Ishikawa (cell line): ENCODE results near the gene SAC3D1.

Experiments
- CEBPB ChIP-seq: IDR thresholded peaks from 2 replicates; pipeline ENCODE4 v1.6.1; 2012
- CREB1 ChIP-seq: IDR thresholded peaks from 2 replicates; pipeline ENCODE4 v1.6.1; 2012; ENCODE audit warnings: low read depth
- EGR1 ChIP-seq: IDR thresholded peaks from 2 replicates; pipeline ENCODE4 v1.6.1; 2012
- EP300 ChIP-seq: IDR thresholded peaks from 2 replicates; pipeline ENCODE4 v1.6.1; 2012; ENCODE audit warnings: borderline replicate concordance
- FOXM1 ChIP-seq: IDR thresholded peaks from 2 replicates; pipeline ENCODE4 v1.6.1; 2012; ENCODE audit warnings: low read depth, borderline replicate concordance
- NFIC ChIP-seq: IDR thresholded peaks from 2 replicates; pipeline ENCODE4 v1.6.1; 2012
- RAD21 ChIP-seq: IDR thresholded peaks from 2 replicates; pipeline ENCODE4 v1.6.1; 2012; ENCODE audit warnings: low read depth
- REST ChIP-seq: IDR thresholded peaks from 2 replicates; pipeline ENCODE4 v1.6.1; 2012; ENCODE audit warnings: low read depth, mild to moderate bottlenecking
- TAF1 ChIP-seq: IDR thresholded peaks from 2 replicates; pipeline ENCODE4 v1.6.1; 2012; ENCODE audit warnings: low read depth, mild to moderate bottlenecking
- TCF12 ChIP-seq: IDR thresholded peaks from 2 replicates; pipeline ENCODE4 v1.6.1; 2012; ENCODE audit warnings: low read depth
- TEAD4 ChIP-seq: IDR thresholded peaks from 2 replicates; pipeline ENCODE4 v1.6.1; 2012
- USF1 ChIP-seq: IDR thresholded peaks from 2 replicates; pipeline ENCODE4 v1.6.1; 2012
- YY1 ChIP-seq: IDR thresholded peaks from 2 replicates; pipeline ENCODE4 v1.6.1; 2012; ENCODE audit warnings: low read depth
- ZBTB7A ChIP-seq: IDR thresholded peaks from 2 replicates; pipeline ENCODE4 v1.6.1; 2012; ENCODE audit warnings: low read depth
- TF ChIP-seq, protein P1 (sequence below): IDR thresholded peaks from 2 replicates; pipeline ENCODE4 v1.6.1; 2012

The SAC3D1 gene

GRCh38 chr11:65043881-65044501 lies 3.0 kb downstream of the SAC3D1 start:
- TF ChIP-seq TEAD4, result no peak

DNA sequence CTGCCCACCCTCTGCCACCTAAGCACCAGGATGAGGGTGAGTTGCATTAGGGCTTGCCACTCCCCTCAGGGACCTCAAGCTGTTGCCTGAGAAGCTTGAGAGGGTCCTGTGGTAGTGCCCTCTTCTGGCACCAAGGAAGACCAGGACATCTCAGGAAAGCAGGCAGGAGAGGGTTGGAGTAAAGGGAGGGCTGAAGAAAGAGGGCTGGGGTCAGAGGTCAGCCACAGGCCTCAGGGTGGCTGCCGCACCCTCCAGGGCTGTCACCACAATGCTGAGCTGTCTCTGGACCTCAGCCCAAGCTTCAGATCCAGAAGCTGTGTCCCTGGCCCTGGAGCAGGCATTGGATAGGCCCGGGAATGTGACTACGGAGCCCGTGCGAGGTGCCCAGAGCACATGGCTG lies 4.1 kb downstream of the SAC3D1 start:
- TF ChIP-seq TEAD4 (no peak), NFIC (no peak), CREB1 (no peak), YY1 (no peak), USF1 (no peak), RAD21 (no peak), EGR1 (no peak), FOXM1 (no peak), TCF12 (no peak), CEBPB (no peak), EP300 (no peak), TAF1 (no peak), ZBTB7A (no peak), REST (no peak)
- TF ChIP-seq, protein P1, sequence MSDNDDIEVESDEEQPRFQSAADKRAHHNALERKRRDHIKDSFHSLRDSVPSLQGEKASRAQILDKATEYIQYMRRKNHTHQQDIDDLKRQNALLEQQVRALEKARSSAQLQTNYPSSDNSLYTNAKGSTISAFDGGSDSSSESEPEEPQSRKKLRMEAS, result no peak

- TF ChIP-seq CEBPB, result no peak
- TF ChIP-seq TEAD4, result no peak
- TF ChIP-seq RAD21, result no peak
- TF ChIP-seq EP300, result no peak
- TF ChIP-seq, protein P1, result no peak
- no peak for TF ChIP-seq YY1
- TF ChIP-seq EGR1, result no peak
- no peak for TF ChIP-seq FOXM1
- TF ChIP-seq NFIC, result no peak
- no peak for TF ChIP-seq TAF1
- TF ChIP-seq REST, result no peak
- TF ChIP-seq USF1, result no peak
- no peak for TF ChIP-seq CREB1
- TF ChIP-seq TCF12, result no peak
- no peak for TF ChIP-seq ZBTB7A
Measured at GRCh38 chr11:65045728-65046127, 4.7 kb downstream of the SAC3D1 start.

DNA sequence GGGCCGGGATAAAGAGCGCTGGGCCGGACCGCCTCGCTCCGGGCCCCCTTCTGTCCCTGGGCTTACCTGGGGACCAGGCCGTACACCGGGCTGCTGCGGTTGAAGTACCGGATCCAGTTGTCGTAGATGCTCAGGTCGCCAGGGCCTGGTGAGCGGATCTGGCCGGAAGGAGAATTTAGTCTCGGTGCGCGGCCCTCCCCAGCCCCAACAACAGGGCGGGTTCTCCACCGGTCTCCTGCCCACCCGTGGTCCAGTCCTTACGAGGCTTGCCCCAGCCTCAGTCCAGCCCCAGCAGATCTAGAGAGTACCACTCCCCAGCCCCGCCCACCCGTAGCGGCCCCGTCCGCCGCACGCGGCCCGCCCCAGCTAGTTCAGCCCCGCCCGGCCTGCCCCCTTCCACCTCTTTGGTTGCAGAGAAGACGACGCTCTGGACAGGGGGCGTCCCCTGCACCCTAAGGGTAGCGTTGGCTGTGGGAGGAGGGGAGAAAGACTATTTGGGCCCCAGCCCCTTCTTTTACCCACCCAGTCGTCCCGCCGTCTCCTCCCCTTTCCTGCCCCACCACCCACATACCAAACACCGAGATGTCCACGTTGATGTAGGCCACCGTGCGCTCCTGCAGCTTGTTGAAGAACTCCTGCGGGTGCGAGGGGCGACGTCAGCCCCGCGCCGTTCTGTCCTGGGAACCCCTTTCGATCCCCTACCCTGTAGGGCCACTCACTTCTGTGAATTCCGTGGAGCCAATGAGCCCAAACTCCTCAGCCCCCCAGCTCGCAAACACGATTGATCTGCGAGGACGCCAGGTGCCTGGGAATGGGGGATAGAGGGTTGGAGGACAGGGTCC lies 6.8 kb downstream of the SAC3D1 start:
- no peak for TF ChIP-seq CREB1
- no peak for TF ChIP-seq TEAD4
- TF ChIP-seq REST, result no peak
- TF ChIP-seq USF1, result no peak
- TF ChIP-seq ZBTB7A, result no peak
- TF ChIP-seq EGR1, result no peak
- TF ChIP-seq TCF12, result no peak
- TF ChIP-seq YY1, result no peak
- TF ChIP-seq NFIC, result no peak
- TF ChIP-seq, protein P1, result no peak
- no peak for TF ChIP-seq RAD21
- no peak for TF ChIP-seq TAF1
- no peak for TF ChIP-seq FOXM1
- TF ChIP-seq CEBPB, result no peak
- TF ChIP-seq EP300, result no peak
